H1 (cell line): ENCODE results near the gene GTF2F2. TPM values are rescaled to one million over a fixed set of nuclear protein-coding genes. Genes with fewer than 3 reads are reported as not detected.

Experiments
- CTCF ChIA-PET: fragments of 300-600 bp; sonication (Branson Sonifier 250); formaldehyde crosslinking; loops from one replicate; lab custom pipeline; 2021; ENCODE audit not compliant: partially characterized antibody; lab: Charles Lee
- POLR2A ChIA-PET: fragments of 300-600 bp; sonication (Branson Sonifier 250); formaldehyde crosslinking; loops from one replicate; lab custom pipeline; 2021; ENCODE audit warnings: inconsistent platforms; ENCODE audit not compliant: partially characterized antibody; lab: Charles Lee
- DNase-seq, 2 experiments: peaks; one replicate each; pipeline versions ENCODE4 v3.0.0 to v3.0.0-alpha.2; 2010 to 2022; ENCODE audit warnings: low spot score in 2 of 2, low read depth in 1 of 2, mixed read lengths in 1 of 2
- FAIRE-seq: peaks from 2 replicates; lab custom pipeline; 2011; peaks lifted over from hg19 to GRCh38; lab: Jason Lieb, UNC
- H2AFZ ChIP-seq: 2 replicates; pipeline ENCODE4 v1.8.1; 2012; ENCODE audit warnings: low read length, inconsistent platforms
- H2AK5ac ChIP-seq: 2 replicates; pipeline ENCODE4 v1.6.1; 2013; ENCODE audit warnings: low read depth, low read length
- H2BK120ac ChIP-seq: replicated peaks from 2 replicates; pipeline ENCODE3; 2013; ENCODE audit warnings: low read depth, low read length, inconsistent platforms
- H2BK12ac ChIP-seq: 2 replicates; pipeline ENCODE4 v1.6.1; 2013; ENCODE audit warnings: low read depth, low read length
- H2BK15ac ChIP-seq: 2 replicates; pipeline ENCODE4 v1.6.1; 2013; ENCODE audit warnings: low read length
- H2BK20ac ChIP-seq: 2 replicates; pipeline ENCODE4 v1.6.1; 2013; ENCODE audit warnings: low read length
- H2BK5ac ChIP-seq: 2 replicates; pipeline ENCODE4 v1.6.1; 2013; ENCODE audit warnings: low read depth, low read length
- H3K14ac ChIP-seq: 2 replicates; pipeline ENCODE4 v1.6.1; 2013; ENCODE audit warnings: inconsistent platforms; ENCODE audit not compliant: insufficient read length
- H3K18ac ChIP-seq: 2 replicates; pipeline ENCODE4 v1.6.1; 2013; ENCODE audit warnings: low read length; ENCODE audit errors: extremely low read depth
- H3K23ac ChIP-seq: 2 replicates; pipeline ENCODE4 v1.6.1; 2013; ENCODE audit warnings: inconsistent platforms; ENCODE audit not compliant: insufficient read length
- H3K23me2 ChIP-seq: 2 replicates; pipeline ENCODE4 v1.6.1; 2013; ENCODE audit warnings: low read depth, low read length
- H3K27ac ChIP-seq: 2 replicates; pipeline ENCODE4 v1.6.1; 2011; ENCODE audit warnings: low read depth, low read length, inconsistent platforms
- H3K27me3 ChIP-seq, 4 experiments: replicated peaks in 1 of 4; 1 replicate in 1 of 4; 2 replicates in 3 of 4; pipeline versions ENCODE4 v1.6.1 to v1.8.1; 2011 to 2013; ENCODE audit warnings: low read length in 3 of 4, mild to moderate bottlenecking in 3 of 4, inconsistent platforms in 2 of 4, mixed read lengths in 2 of 4, moderate library complexity in 1 of 4; ENCODE audit not compliant: control insufficient read depth in 3 of 4, insufficient read depth in 3 of 4; ENCODE audit errors: extremely low read depth in 1 of 4
- H3K36me3 ChIP-seq, 4 experiments: 2 replicates each; pipeline versions ENCODE4 v1.6.1 to v1.8.1; 2011 to 2013; ENCODE audit warnings: mild to moderate bottlenecking in 4 of 4, low read length in 3 of 4, moderate library complexity in 2 of 4, control low read depth in 1 of 4, inconsistent platforms in 1 of 4; ENCODE audit not compliant: insufficient read depth in 4 of 4, control insufficient read depth in 2 of 4
- H3K4ac ChIP-seq: replicated peaks from 2 replicates; pipeline ENCODE3; 2013; ENCODE audit warnings: low read length, low read depth, mixed read lengths, inconsistent platforms; ENCODE audit not compliant: insufficient read length
- H3K4me1 ChIP-seq, 4 experiments: replicated peaks in 1 of 4; 1 replicate in 1 of 4; 2 replicates in 3 of 4; pipeline versions ENCODE4 v1.6.1 to v1.8.1; 2011 to 2013; ENCODE audit warnings: low read length in 3 of 4, inconsistent platforms in 2 of 4, mixed read lengths in 1 of 4; ENCODE audit not compliant: insufficient read depth in 4 of 4, control insufficient read depth in 3 of 4
- H3K4me2 ChIP-seq, 2 experiments: 2 replicates each; pipeline versions ENCODE4 v1.6.1 to v1.8.1; 2011 to 2013; ENCODE audit warnings: low read depth in 2 of 2, low read length in 2 of 2, control low read depth in 1 of 2, inconsistent platforms in 1 of 2, mild to moderate bottlenecking in 1 of 2; ENCODE audit not compliant: insufficient read depth in 1 of 2
- H3K4me3 ChIP-seq, 4 experiments: fragments of 200-600, 300-600 bp in 1 of 4; sonication (generic), shearing (Covaris generic), sonication (Bioruptor Twin) in 1 of 4; 2 replicates each; pipeline versions ENCODE4 v1.5.1 to v1.8.1; 2011 to 2016; ENCODE audit warnings: low read length in 4 of 4, low read depth in 3 of 4, control low read depth in 2 of 4, inconsistent platforms in 2 of 4, mild to moderate bottlenecking in 2 of 4, mixed read lengths in 1 of 4, moderate library complexity in 1 of 4; ENCODE audit not compliant: insufficient read depth in 2 of 4; ENCODE audit errors: extremely low read depth in 1 of 4
- H3K56ac ChIP-seq: replicated peaks from 2 replicates; pipeline ENCODE3; 2013; ENCODE audit warnings: low read depth, mild to moderate bottlenecking, mixed read lengths, low read length, inconsistent platforms; ENCODE audit not compliant: insufficient read length
- H3K79me1 ChIP-seq: 2 replicates; pipeline ENCODE4 v1.6.1; 2013; ENCODE audit warnings: low read depth, low read length, control low read depth
- H3K79me2 ChIP-seq, 2 experiments: 2 replicates each; pipeline versions ENCODE4 v1.6.1 to v1.8.1; 2012 to 2013; ENCODE audit warnings: low read length in 2 of 2, mild to moderate bottlenecking in 2 of 2, inconsistent platforms in 1 of 2; ENCODE audit not compliant: insufficient read depth in 2 of 2, control insufficient read depth in 1 of 2
- H3K9ac ChIP-seq, 4 experiments: replicated peaks in 1 of 4; 1 replicate in 1 of 4; 2 replicates in 3 of 4; pipeline versions ENCODE4 v1.6.1 to v1.8.1; 2011 to 2013; ENCODE audit warnings: low read depth in 3 of 4, low read length in 3 of 4, control low read depth in 2 of 4, mild to moderate bottlenecking in 2 of 4, moderate library complexity in 2 of 4, inconsistent platforms in 1 of 4; ENCODE audit errors: extremely low read depth in 1 of 4
- H3K9me3 ChIP-seq, 2 experiments: 2 replicates each; pipeline versions ENCODE4 v1.6.1 to v1.8.1; 2012 to 2013; ENCODE audit warnings: mild to moderate bottlenecking in 2 of 2, moderate library complexity in 2 of 2, control low read depth in 1 of 2, inconsistent platforms in 1 of 2, low read depth in 1 of 2, low read length in 1 of 2, mixed read lengths in 1 of 2; ENCODE audit not compliant: insufficient read depth in 2 of 2
- H4K20me1 ChIP-seq, 2 experiments: replicated peaks in 1 of 2; 2 replicates each; pipeline versions ENCODE3 to v1.8.1; 2011 to 2013; ENCODE audit warnings: inconsistent platforms in 2 of 2, low read length in 2 of 2, mild to moderate bottlenecking in 1 of 2; ENCODE audit not compliant: insufficient read depth in 2 of 2, control insufficient read depth in 1 of 2
- H4K5ac ChIP-seq: 2 replicates; pipeline ENCODE4 v1.6.1; 2013; ENCODE audit warnings: low read length, low read depth, mixed read lengths, inconsistent platforms; ENCODE audit not compliant: insufficient read length
- H4K8ac ChIP-seq: 2 replicates; pipeline ENCODE4 v1.8.0; 2013; ENCODE audit warnings: mild to moderate bottlenecking, moderate library complexity, low read length, inconsistent platforms; ENCODE audit not compliant: insufficient read depth; ENCODE audit errors: extremely low read depth
- H4K91ac ChIP-seq: replicated peaks from 2 replicates; pipeline ENCODE3; 2013; ENCODE audit warnings: low read length, mixed read lengths, inconsistent platforms; ENCODE audit not compliant: insufficient read length
- FOSL1 ChIP-seq: IDR thresholded peaks from 2 replicates; pipeline ENCODE4 v1.6.1; 2011; ENCODE audit warnings: mild to moderate bottlenecking, low read depth, low read length, moderate library complexity; ENCODE audit not compliant: insufficient read depth
- HDAC2 ChIP-seq, 2 experiments: fragments of 300-600 bp in 1 of 2; sonication (generic) in 1 of 2; IDR thresholded peaks; 2 replicates each; pipeline ENCODE4 v1.6.1; 2011 to 2012; ENCODE audit warnings: low read depth in 2 of 2, low read length in 2 of 2, mild to moderate bottlenecking in 2 of 2, moderate library complexity in 2 of 2, borderline replicate concordance in 1 of 2, inconsistent platforms in 1 of 2
- JUN ChIP-seq: IDR thresholded peaks from 2 replicates; pipeline ENCODE4 v1.6.1; 2011; ENCODE audit warnings: low read depth, mild to moderate bottlenecking, improper control_type of control experiment, low read length
- KDM4A ChIP-seq: IDR thresholded peaks from one replicate; pipeline ENCODE4 v1.7.1; 2012; ENCODE audit warnings: low read depth, mild to moderate bottlenecking, moderate library complexity, low read length, inconsistent platforms; ENCODE audit not compliant: severe bottlenecking
- POLR2A ChIP-seq, 2 experiments: IDR thresholded peaks; 1 replicate in 1 of 2; 2 replicates in 1 of 2; pipeline ENCODE4 v1.6.1; 2011; ENCODE audit warnings: low read depth in 2 of 2, low read length in 2 of 2, mild to moderate bottlenecking in 2 of 2; ENCODE audit errors: control extremely low read depth in 1 of 2
- SIX5 ChIP-seq: IDR thresholded peaks from 2 replicates; pipeline ENCODE4 v1.6.1; 2011; ENCODE audit warnings: mild to moderate bottlenecking, low read depth, low read length
- TEAD4 ChIP-seq: IDR thresholded peaks from 2 replicates; pipeline ENCODE4 v1.6.1; 2012; ENCODE audit warnings: low read depth, low read length, inconsistent platforms, mixed read lengths
- YY1 ChIP-seq: IDR thresholded peaks from 2 replicates; pipeline ENCODE4 v1.6.1; 2011; ENCODE audit warnings: low read depth, mild to moderate bottlenecking, low read length
- ZNF274 ChIP-seq: IDR thresholded peaks from 2 replicates; pipeline ENCODE4 v1.7.0; 2012; ENCODE audit warnings: low read length, borderline replicate concordance; ENCODE audit errors: extremely low read depth
- WGBS, 2 experiments: shearing (Covaris generic) in 1 of 2; methylation state at CpG; one replicate each; pipeline versions ENCODE4 v1.1.6 to v1.1.7; 2013 to 2015; ENCODE audit warnings: low lambda C conversion rate in 2 of 2, mixed read lengths in 2 of 2, inconsistent platforms in 1 of 2, low coverage in 1 of 2, missing lambda C conversion rate in 1 of 2; ENCODE audit not compliant: insufficient replicate concordance in 2 of 2, insufficient coverage in 1 of 2, insufficient read length in 1 of 2; ENCODE audit errors: extremely low coverage in 1 of 2, missing lambda C conversion rate in 1 of 2; 5-methylcytosine and 5-hydroxymethylcytosine counted together
- polyA plus RNA-seq, 7 experiments: library from polyadenylated mRNA; depleted of rRNA in 3 of 7; stranded (reverse) in 5 of 7; unstranded in 2 of 7; fragments of >200 nt in 5 of 7; fragments of 200-250 nt in 2 of 7; gene quantifications; 1 replicate in 5 of 7; 2 replicates in 1 of 7; 4 replicates in 1 of 7; pipeline versions ENCODE4 v1.2.1 to v1.2.3, GENCODE V29; 2011 to 2013; ENCODE audit warnings: missing spikeins in 2 of 7, mixed read lengths in 2 of 7
- total RNA-seq: library from RNA; stranded (reverse); fragmentation: NEBNext Ultra II Directional; extraction: Animal tissue kit (Norgen Biotek cat#: 25700); gene quantifications from 2 replicates; pipeline ENCODE4 v1.2.1, GENCODE V29; 2021

Gene GTF2F2
- total and polyA plus RNA-seq, 2 of the 8 experiments (the other 6 are each of a cell fraction or from before 2014, with no cell fraction given): 10.8 to 31.1 TPM

- no peak for FAIRE-seq
- no peak for TF ChIP-seq YY1
- TF ChIP-seq TEAD4: no peak
- TF ChIP-seq KDM4A: no peak
- no peak for TF ChIP-seq HDAC2 (IDR thresholded peaks at IDR 0.05; ENCODE audit: borderline replicate concordance in 1 of 2, low read depth in 2 of 2, low read length in 2 of 2)
- no peak for TF ChIP-seq SIX5
- TF ChIP-seq POLR2A (IDR thresholded peaks at IDR 0.05; ENCODE audit: control extremely low read depth in 1 of 2, low read depth in 2 of 2, low read length in 2 of 2): no peak
- TF ChIP-seq JUN: no peak
- TF ChIP-seq FOSL1: no peak
- no peak for TF ChIP-seq ZNF274
- TF ChIP-seq, all 59 proteins: peak for 0
- POLR2A ChIA-PET: interaction anchor here (17.8 kb wide), 1 partner anchor 16 kb away, joined by 319 read pairs; the partner anchor contains the start of gene TPT1
- Histone ChIP-seq H3K79me2 (no peaks in the 10 kb centered on the region), H3K4ac (no peak overlapping the region), H2BK20ac (no peak overlapping the region), H3K27ac (no peak overlapping the region), H2BK5ac (no peak overlapping the region), H3K9ac (no peak overlapping the region), H4K5ac (no peak overlapping the region), H3K56ac (no peak overlapping the region), H3K18ac (no peak overlapping the region), H4K8ac (no peak overlapping the region), H3K9me3 (no peaks in the 10 kb centered on the region), H3K36me3 (no peaks in the 10 kb centered on the region), H3K4me2 (no peak overlapping the region), H4K91ac (no peak overlapping the region), H3K27me3 (no peaks in the 10 kb centered on the region), H2BK12ac (no peak overlapping the region), H2BK120ac (no peak overlapping the region), H2AK5ac (no peak overlapping the region), H3K4me3 (no peak overlapping the region), H2BK15ac (no peak overlapping the region), H3K79me1 (no peaks in the 10 kb centered on the region), H3K23me2 (no peaks in the 10 kb centered on the region), H3K14ac (no peak overlapping the region), H2AFZ (no peak overlapping the region), H3K23ac (no peak overlapping the region), H4K20me1 (no peaks in the 10 kb centered on the region), H3K4me1 (no peaks in the 10 kb centered on the region)
- no peak for DNase-seq
- WGBS, 2 experiments: 80% methylated on average over 4 of the region's 4 CpGs; no CpG with 5 or more reads in 1 of the 2 experiments
- CTCF ChIA-PET: interaction anchor here (0.6 to 1.6 kb wide), 5 partner anchors 9 to 274 kb away, joined by 3 to 4 read pairs (median 4); no protein-coding TSS in a partner anchor
Observed at GRCh38 chr13:45320876-45321629, 200.7 kb downstream of the GTF2F2 start.
